Brain microvascular endothelial cell (primary cell): ENCODE measurements around the gene LYZ.

ENCODE experiments used
- DNase-seq: peaks from one replicate; pipeline ENCODE4 v3.0.0-alpha.2; 2020
- H3K27ac ChIP-seq: fragments of 250-450 bp; sonication (Bioruptor Pico); 2 replicates; pipeline ENCODE4 v1.5.1; 2020; ENCODE audit warnings: mild to moderate bottlenecking, moderate library complexity
- H3K27me3 ChIP-seq: fragments of 250-450 bp; sonication (Bioruptor Pico); replicated peaks from 2 replicates; pipeline ENCODE4 v1.5.1; 2020; ENCODE audit warnings: mild to moderate bottlenecking
- H3K36me3 ChIP-seq: fragments of 250-450 bp; sonication (Bioruptor Pico); replicated peaks from 2 replicates; pipeline ENCODE4 v1.5.1; 2020; ENCODE audit warnings: mild to moderate bottlenecking
- H3K4me3 ChIP-seq: 2 replicates; pipeline ENCODE4 v1.5.1; 2011; ENCODE audit warnings: low read depth, mild to moderate bottlenecking, control low read depth, low read length, moderate library complexity
- CTCF ChIP-seq: IDR thresholded peaks from 2 replicates; pipeline ENCODE4 v1.5.1; 2011; ENCODE audit warnings: low read depth, mild to moderate bottlenecking, moderate library complexity, low read length, control low read depth, inconsistent platforms; ENCODE audit errors: missing control alignments
- in situ Hi-C: cut with HindIII; loops from 2 replicates; pipeline ENCODE4 v1.10.0; 2017; ENCODE audit warnings: low sequenced_read_pairs, low pct_ligation_motif_present

Gene LYZ

GRCh38 chr12:69330475-69331473 lies 17.4 kb upstream of the LYZ start:
- Histone ChIP-seq H3K4me3 (peak overlapping the region; percentile 42), H3K27me3 (peaks cover 46% of the 10 kb centered on the region), H3K27ac (no peak overlapping the region), H3K36me3 (no peaks in the 10 kb centered on the region)
- no peak for DNase-seq
- in situ Hi-C loops, result no loop called here
- TF ChIP-seq CTCF, result no peak

- Histone ChIP-seq H3K4me3 (peak overlapping the region; percentile 42), H3K36me3 (no peaks in the 10 kb centered on the region), H3K27me3 (peaks cover 46% of the 10 kb centered on the region), H3K27ac (no peak overlapping the region)
- no peak for DNase-seq
- TF ChIP-seq CTCF, result no peak
- in situ Hi-C loops, result no loop called here
These were observed 16.7 kb upstream of the LYZ start for GRCh38 chr12:69331519-69331908.

GRCh38 chr12:69331909-69332684 lies 16.1 kb upstream of the LYZ start:
- Histone ChIP-seq H3K4me3 (no peak overlapping the region), H3K27me3 (peaks cover 46% of the 10 kb centered on the region), H3K27ac (no peak overlapping the region), H3K36me3 (no peaks in the 10 kb centered on the region)
- TF ChIP-seq CTCF, result no peak
- in situ Hi-C loops, result no loop called here
- DNase-seq, result no peak

- in situ Hi-C loops, result no loop called here
- Histone ChIP-seq H3K27ac (no peak overlapping the region), H3K27me3 (peaks cover 42% of the 10 kb centered on the region), H3K36me3 (no peaks in the 10 kb centered on the region), H3K4me3 (no peak overlapping the region)
- no peak for TF ChIP-seq CTCF
- no peak for DNase-seq
These were observed 15.3 kb upstream of the LYZ start for GRCh38 chr12:69332815-69333358.

- DNase-seq, result no peak
- H3K4me3 ChIP-seq, result no peak overlapping the region
- no peak for TF ChIP-seq CTCF
- in situ Hi-C loops, result no loop called here
- H3K27me3 ChIP-seq, result peaks cover 34% of the 10 kb centered on the region
- no peaks in the 10 kb centered on the region for H3K36me3 ChIP-seq
- no peak overlapping the region for H3K27ac ChIP-seq
These were observed 14.0 kb upstream of the LYZ start for GRCh38 chr12:69334158-69334557.
